COLO668 (cell line): Measurements from ENCODE around the gene SLC9A6.

Experiments used
- DNase-seq: peaks from one replicate; lab custom pipeline; 2025; ENCODE audit not compliant: unreplicated experiment; lab: John Stamatoyannopoulos, UW

SLC9A6 gene

GRCh38 chrX:135985157-135985972 lies at the start of gene SLC9A6:
Gene SLC9A6, plus strand, starts transcription at chrX:135985435. Its CDS starts 224 bp downstream, at chrX:135985659.
- DNase-seq: peak; percentile 86

GRCh38 chrX:135944486-135944885 lies 40.7 kb upstream of the SLC9A6 start:
- no peak for DNase-seq

- DNase-seq: no peak
Measured at GRCh38 chrX:135951291-135951690, 33.9 kb upstream of the SLC9A6 start.

GRCh38 chrX:135973025-135973547 lies 12.1 kb upstream of the SLC9A6 start:
- peak; percentile 17 for DNase-seq

- peak; percentile 78 for DNase-seq
Measured at GRCh38 chrX:135973548-135974278, 11.5 kb upstream of the SLC9A6 start, which contains the start of gene MMGT1. Gene MMGT1, minus strand, starts transcription at chrX:135973988. Its CDS starts 313 bp downstream, at chrX:135973675.

- DNase-seq: peak; percentile 73
Measured at GRCh38 chrX:135974279-135974856, 10.9 kb upstream of the SLC9A6 start.

- no peak for DNase-seq
Measured at GRCh38 chrX:135975421-135975820, 9.8 kb upstream of the SLC9A6 start.

- no peak for DNase-seq
Measured at GRCh38 chrX:135977611-135978010, 7.6 kb upstream of the SLC9A6 start.

GRCh38 chrX:135981010-135981409 lies 4.2 kb upstream of the SLC9A6 start:
- no peak for DNase-seq

GRCh38 chrX:135981668-135982067 lies 3.6 kb upstream of the SLC9A6 start:
- no peak for DNase-seq

- no peak for DNase-seq
Measured at GRCh38 chrX:135982860-135983259, 2.4 kb upstream of the SLC9A6 start.

GRCh38 chrX:135984256-135984655 lies 979 bp upstream of the SLC9A6 start:
- no peak for DNase-seq

GRCh38 chrX:135984791-135985156 lies 461 bp upstream of the SLC9A6 start:
- DNase-seq: no peak

GRCh38 chrX:135985973-135986310 lies 707 bp downstream of the SLC9A6 start:
- DNase-seq: no peak

- DNase-seq: no peak
Measured at GRCh38 chrX:135988245-135988644, 3.0 kb downstream of the SLC9A6 start.

GRCh38 chrX:136015016-136015415 lies 29.8 kb downstream of the SLC9A6 start:
- DNase-seq: no peak

GRCh38 chrX:136016881-136017280 lies 31.6 kb downstream of the SLC9A6 start:
- DNase-seq: no peak

- no peak for DNase-seq
Measured at GRCh38 chrX:136019226-136019625, 34.0 kb downstream of the SLC9A6 start.

- DNase-seq: no peak
Measured at GRCh38 chrX:136021160-136021559, 35.9 kb downstream of the SLC9A6 start.

- DNase-seq: no peak
Measured at GRCh38 chrX:136021903-136022302, 36.7 kb downstream of the SLC9A6 start.

- no peak for DNase-seq
Measured at GRCh38 chrX:136025091-136025490, 39.9 kb downstream of the SLC9A6 start.
